Measurements from ENCODE around the gene CLCA4.

Gene CLCA4

GRCh38 chr1:86537928-86538695 lies 8.8 kb upstream of the CLCA4 start:
- H3K9ac ChIP-seq (ENCODE audit: low read depth, low read length, poor library complexity, severe bottlenecking), result no peak overlapping the region
- no peaks in the 10 kb centered on the region for H3K9me2 ChIP-seq (replicated peaks; ENCODE audit: low read depth, low read length)
- H3K79me2 ChIP-seq (ENCODE audit: insufficient read depth, low read length), result no peaks in the 10 kb centered on the region
- no peaks in the 10 kb centered on the region for H3K9me3 ChIP-seq (ENCODE audit: insufficient read depth, low read depth, low read length)
- no peak overlapping the region for H3K4me3 ChIP-seq (ENCODE audit: low read length, poor library complexity, severe bottlenecking)
- H3F3A ChIP-seq (ENCODE audit: low read depth), result no peaks in the 10 kb centered on the region
- no peak for TF ChIP-seq EZH2phosphoT487 (IDR thresholded peaks at IDR 0.05; ENCODE audit: borderline replicate concordance)
- H3K4me2 ChIP-seq (ENCODE audit: low read depth, low read length, poor library complexity, severe bottlenecking), result no peak overlapping the region
- H4K20me1 ChIP-seq (ENCODE audit: insufficient read depth, low read length, poor library complexity, severe bottlenecking), result no peaks in the 10 kb centered on the region
- H3K27me3 ChIP-seq (ENCODE audit: insufficient read depth, low read length, poor library complexity, severe bottlenecking), result no peaks in the 10 kb centered on the region
- H3K4me1 ChIP-seq (ENCODE audit: insufficient read depth, low read length, poor library complexity, severe bottlenecking), result no peaks in the 10 kb centered on the region
- H2AFZ ChIP-seq (ENCODE audit: low read length), result no peak overlapping the region
- H3K36me3 ChIP-seq (ENCODE audit: insufficient read depth, low read length), result no peaks in the 10 kb centered on the region

- no peaks in the 10 kb centered on the region for H3K9me2 ChIP-seq (replicated peaks; ENCODE audit: low read depth, low read length)
Observed at GRCh38 chr1:86538775-86539174, 8.1 kb upstream of the CLCA4 start.

GRCh38 chr1:86541859-86542258 lies 5.0 kb upstream of the CLCA4 start:
- Histone ChIP-seq H3K79me2 (ENCODE audit: insufficient read depth, low read length) (no peaks in the 10 kb centered on the region), H2AFZ (ENCODE audit: low read length) (no peak overlapping the region), H3K4me1 (ENCODE audit: insufficient read depth, low read length, poor library complexity, severe bottlenecking) (no peaks in the 10 kb centered on the region), H4K20me1 (ENCODE audit: insufficient read depth, low read length, poor library complexity, severe bottlenecking) (no peaks in the 10 kb centered on the region), H3K9me2 (replicated peaks; ENCODE audit: low read depth, low read length) (no peaks in the 10 kb centered on the region), H3K9ac (ENCODE audit: low read depth, low read length, poor library complexity, severe bottlenecking) (no peak overlapping the region), H3K27me3 (ENCODE audit: insufficient read depth, low read length, poor library complexity, severe bottlenecking) (no peaks in the 10 kb centered on the region), H3F3A (ENCODE audit: low read depth) (no peaks in the 10 kb centered on the region), H3K4me2 (ENCODE audit: low read depth, low read length, poor library complexity, severe bottlenecking) (no peak overlapping the region), H3K9me3 (ENCODE audit: insufficient read depth, low read depth, low read length) (no peaks in the 10 kb centered on the region), H3K36me3 (ENCODE audit: insufficient read depth, low read length) (no peaks in the 10 kb centered on the region), H3K4me3 (ENCODE audit: low read length, poor library complexity, severe bottlenecking) (no peak overlapping the region)
- TF ChIP-seq CTCF (conservative IDR thresholded peaks at IDR 0.05; ENCODE audit: low read length) (no peak), EZH2phosphoT487 (IDR thresholded peaks at IDR 0.05; ENCODE audit: borderline replicate concordance) (no peak)

More at GRCh38 chr1:86538775-86539174, 8.1 kb upstream of the CLCA4 start:
- Histone ChIP-seq H3K4me3 (ENCODE audit: low read length, poor library complexity, severe bottlenecking) (no peak overlapping the region), H3K4me2 (ENCODE audit: low read depth, low read length, poor library complexity, severe bottlenecking) (no peak overlapping the region), H3K9me3 (ENCODE audit: insufficient read depth, low read depth, low read length) (no peaks in the 10 kb centered on the region), H2AFZ (ENCODE audit: low read length) (no peak overlapping the region), H4K20me1 (ENCODE audit: insufficient read depth, low read length, poor library complexity, severe bottlenecking) (no peaks in the 10 kb centered on the region), H3K36me3 (ENCODE audit: insufficient read depth, low read length) (no peaks in the 10 kb centered on the region), H3K79me2 (ENCODE audit: insufficient read depth, low read length) (no peaks in the 10 kb centered on the region), H3K9ac (ENCODE audit: low read depth, low read length, poor library complexity, severe bottlenecking) (no peak overlapping the region), H3F3A (ENCODE audit: low read depth) (no peaks in the 10 kb centered on the region), H3K27me3 (ENCODE audit: insufficient read depth, low read length, poor library complexity, severe bottlenecking) (no peaks in the 10 kb centered on the region), H3K4me1 (ENCODE audit: insufficient read depth, low read length, poor library complexity, severe bottlenecking) (no peaks in the 10 kb centered on the region)
- TF ChIP-seq CTCF (conservative IDR thresholded peaks at IDR 0.05; ENCODE audit: low read length) (no peak), EZH2phosphoT487 (IDR thresholded peaks at IDR 0.05; ENCODE audit: borderline replicate concordance) (no peak)

GRCh38 chr1:86542631-86543030 lies 4.2 kb upstream of the CLCA4 start:
- Histone ChIP-seq H2AFZ (ENCODE audit: low read length) (no peak overlapping the region), H3K9me2 (replicated peaks; ENCODE audit: low read depth, low read length) (no peaks in the 10 kb centered on the region), H4K20me1 (ENCODE audit: insufficient read depth, low read length, poor library complexity, severe bottlenecking) (no peaks in the 10 kb centered on the region), H3K9me3 (ENCODE audit: insufficient read depth, low read depth, low read length) (no peaks in the 10 kb centered on the region), H3K79me2 (ENCODE audit: insufficient read depth, low read length) (no peaks in the 10 kb centered on the region), H3K36me3 (ENCODE audit: insufficient read depth, low read length) (no peaks in the 10 kb centered on the region), H3K4me3 (ENCODE audit: low read length, poor library complexity, severe bottlenecking) (no peak overlapping the region), H3K27me3 (ENCODE audit: insufficient read depth, low read length, poor library complexity, severe bottlenecking) (no peaks in the 10 kb centered on the region), H3F3A (ENCODE audit: low read depth) (no peaks in the 10 kb centered on the region), H3K9ac (ENCODE audit: low read depth, low read length, poor library complexity, severe bottlenecking) (no peak overlapping the region), H3K4me1 (ENCODE audit: insufficient read depth, low read length, poor library complexity, severe bottlenecking) (no peaks in the 10 kb centered on the region), H3K4me2 (ENCODE audit: low read depth, low read length, poor library complexity, severe bottlenecking) (no peak overlapping the region)
- TF ChIP-seq EZH2phosphoT487 (IDR thresholded peaks at IDR 0.05; ENCODE audit: borderline replicate concordance), result no peak
- TF ChIP-seq CTCF (conservative IDR thresholded peaks at IDR 0.05; ENCODE audit: low read length), result no peak
